SU-DHL-6 (cell line): ENCODE results near the gene FKBP5.

ENCODE experiments used
- EZH2phosphoT487 ChIP-seq: fragments of 200-600 bp; sonication (generic), shearing (Covaris generic); conservative IDR thresholded peaks from 2 replicates; pipeline ENCODE4 v1.6.1; 2018; ENCODE audit warnings: mild to moderate bottlenecking, antibody characterized with exemption, low read length, moderate library complexity, mixed read lengths
- TF ChIP-seq, protein P1 (sequence below): fragments of 200-600 bp; sonication (generic); IDR thresholded peaks from one replicate; pipeline ENCODE4 v1.5.1; 2017; ENCODE audit warnings: antibody characterized with exemption, mild to moderate bottlenecking, low read length, moderate library complexity; ENCODE audit not compliant: insufficient read depth, poor library complexity, severe bottlenecking

DNA sequence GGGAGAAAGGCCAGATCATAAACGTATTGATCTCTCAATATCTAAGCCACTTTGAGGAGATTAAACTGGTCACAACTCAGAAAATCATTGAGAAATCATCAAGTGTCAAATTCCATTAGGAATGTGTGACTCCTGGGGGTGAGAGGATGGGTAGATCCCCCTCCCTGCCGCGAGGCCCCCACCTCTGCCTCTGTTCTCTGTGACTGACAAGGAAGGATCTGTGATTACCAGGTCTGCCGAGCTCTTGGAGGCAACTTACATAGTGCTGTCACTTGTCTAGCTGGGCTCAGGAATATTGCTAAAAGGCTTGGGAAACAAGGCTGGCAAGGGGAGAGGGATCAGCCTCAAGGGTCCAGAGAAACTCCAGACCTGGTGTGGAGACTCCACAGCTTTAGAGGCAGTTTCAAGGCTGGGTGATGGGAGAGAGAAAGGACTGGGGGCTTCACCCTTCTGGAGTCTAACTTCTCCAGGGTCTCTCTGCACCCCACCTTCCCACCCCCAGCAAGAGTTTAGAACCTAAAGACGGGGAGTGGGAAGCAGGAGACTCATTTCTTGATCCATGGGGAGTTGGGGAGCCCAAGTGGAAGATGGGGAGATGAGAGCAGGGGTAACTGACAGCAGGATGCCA lies 36.5 kb upstream of the FKBP5 start:
- TF ChIP-seq, protein P1, sequence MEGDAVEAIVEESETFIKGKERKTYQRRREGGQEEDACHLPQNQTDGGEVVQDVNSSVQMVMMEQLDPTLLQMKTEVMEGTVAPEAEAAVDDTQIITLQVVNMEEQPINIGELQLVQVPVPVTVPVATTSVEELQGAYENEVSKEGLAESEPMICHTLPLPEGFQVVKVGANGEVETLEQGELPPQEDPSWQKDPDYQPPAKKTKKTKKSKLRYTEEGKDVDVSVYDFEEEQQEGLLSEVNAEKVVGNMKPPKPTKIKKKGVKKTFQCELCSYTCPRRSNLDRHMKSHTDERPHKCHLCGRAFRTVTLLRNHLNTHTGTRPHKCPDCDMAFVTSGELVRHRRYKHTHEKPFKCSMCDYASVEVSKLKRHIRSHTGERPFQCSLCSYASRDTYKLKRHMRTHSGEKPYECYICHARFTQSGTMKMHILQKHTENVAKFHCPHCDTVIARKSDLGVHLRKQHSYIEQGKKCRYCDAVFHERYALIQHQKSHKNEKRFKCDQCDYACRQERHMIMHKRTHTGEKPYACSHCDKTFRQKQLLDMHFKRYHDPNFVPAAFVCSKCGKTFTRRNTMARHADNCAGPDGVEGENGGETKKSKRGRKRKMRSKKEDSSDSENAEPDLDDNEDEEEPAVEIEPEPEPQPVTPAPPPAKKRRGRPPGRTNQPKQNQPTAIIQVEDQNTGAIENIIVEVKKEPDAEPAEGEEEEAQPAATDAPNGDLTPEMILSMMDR, result no peak
- no peak for TF ChIP-seq EZH2phosphoT487
